GM19324 (cell line): Measurements from ENCODE around the gene RUBCNL.
"Not testable (repeated sequence)": the region's sequence is repeated elsewhere in the genome, so short reads cannot be mapped to it uniquely, and the experiment has no call there.

ENCODE experiments used
- ATAC-seq: cut with Tn5 transposase; IDR thresholded peaks from one replicate; pipeline ENCODE4 v1.9.1; 2021; ENCODE audit warnings: mild to moderate bottlenecking, moderate library complexity; ENCODE audit not compliant: unreplicated experiment, low FRiP score

RUBCNL gene

GRCh38 chr13:46377554-46377953 lies 9.5 kb downstream of the RUBCNL start:
- ATAC-seq, result no peak

GRCh38 chr13:46374710-46375109 lies 12.3 kb downstream of the RUBCNL start:
- ATAC-seq, result no peak

GRCh38 chr13:46373623-46374022 lies 13.4 kb downstream of the RUBCNL start:
- ATAC-seq, result no peak

GRCh38 chr13:46372938-46373337 lies 14.1 kb downstream of the RUBCNL start:
- not testable (repeated sequence) for ATAC-seq

GRCh38 chr13:46372071-46372470 lies 15.0 kb downstream of the RUBCNL start:
- no peak for ATAC-seq

GRCh38 chr13:46369506-46370277 lies 17.4 kb downstream of the RUBCNL start:
- no peak for ATAC-seq

- no peak for ATAC-seq
Observed at GRCh38 chr13:46367617-46368327, 19.3 kb downstream of the RUBCNL start.

GRCh38 chr13:46361276-46361934 lies 25.6 kb downstream of the RUBCNL start:
- ATAC-seq, result no peak

GRCh38 chr13:46360604-46361003 lies 26.4 kb downstream of the RUBCNL start:
- no peak for ATAC-seq

- ATAC-seq, result no peak
Observed at GRCh38 chr13:46359714-46360113, 27.3 kb downstream of the RUBCNL start.

- no peak for ATAC-seq
Observed at GRCh38 chr13:46355901-46356590, 31.0 kb downstream of the RUBCNL start.

GRCh38 chr13:46355088-46355468 lies 32.0 kb downstream of the RUBCNL start:
- ATAC-seq, result no peak

GRCh38 chr13:46354156-46355087 lies 32.6 kb downstream of the RUBCNL start:
- no peak for ATAC-seq

- ATAC-seq, result no peak
Observed at GRCh38 chr13:46352805-46353204, 34.2 kb downstream of the RUBCNL start.

- ATAC-seq, result no peak
Observed at GRCh38 chr13:46350003-46350402, 37.0 kb downstream of the RUBCNL start.

GRCh38 chr13:46348961-46349360 lies 38.1 kb downstream of the RUBCNL start:
- no peak for ATAC-seq

GRCh38 chr13:46347277-46347676 lies 39.8 kb downstream of the RUBCNL start:
- no peak for ATAC-seq

- no peak for ATAC-seq
Observed at GRCh38 chr13:46345866-46346265, 41.2 kb downstream of the RUBCNL start.

GRCh38 chr13:46345398-46345797 lies 41.7 kb downstream of the RUBCNL start:
- ATAC-seq, result no peak
